Calu3 (cell line): ENCODE results near the gene EFCAB6. TPM values are rescaled to one million over a fixed set of nuclear protein-coding genes. Genes with fewer than 3 reads are reported as not detected.

Source experiments
- BruUV-seq: library from RNA; stranded (reverse); fragments of 400-500 nt; replicated peaks from 2 replicates; lab custom pipeline; 2021; lab: Mats Ljungman, UMichigan
- CTCF ChIA-PET: fragments of 300-600 bp; sonication (Branson Sonifier 250); formaldehyde crosslinking; loops from one replicate; lab custom pipeline; 2022; ENCODE audit warnings: antibody characterized with exemption; lab: Charles Lee
- DNase-seq: peaks from one replicate; pipeline ENCODE4 v3.0.0; 2022
- H3K27ac Mint-ChIP-seq: one replicate; pipeline ENCODE4 v1.8.0; 2022; ENCODE audit warnings: mixed read lengths; ENCODE audit not compliant: unreplicated experiment
- H3K27me3 Mint-ChIP-seq: one replicate; pipeline ENCODE4 v1.8.0; 2022; ENCODE audit warnings: mixed read lengths; ENCODE audit not compliant: unreplicated experiment
- H3K36me3 Mint-ChIP-seq: one replicate; pipeline ENCODE4 v1.8.0; 2022; ENCODE audit warnings: mild to moderate bottlenecking, moderate library complexity, mixed read lengths; ENCODE audit not compliant: insufficient read depth, unreplicated experiment
- H3K4me1 Mint-ChIP-seq: one replicate; pipeline ENCODE4 v1.8.0; 2022; ENCODE audit warnings: mild to moderate bottlenecking, low read depth, mixed read lengths; ENCODE audit not compliant: unreplicated experiment
- H3K4me3 Mint-ChIP-seq: one replicate; pipeline ENCODE4 v1.8.0; 2022; ENCODE audit warnings: mild to moderate bottlenecking, low read depth, moderate library complexity, mixed read lengths; ENCODE audit not compliant: unreplicated experiment
- H3K9me3 Mint-ChIP-seq: one replicate; pipeline ENCODE4 v1.8.0; 2022; ENCODE audit warnings: low read depth, mixed read lengths; ENCODE audit not compliant: unreplicated experiment
- CTCF ChIP-seq: fragments of 200-600 bp; IDR thresholded peaks from one replicate; pipeline ENCODE4 v1.8.0; 2022; ENCODE audit warnings: antibody characterized with exemption; ENCODE audit not compliant: unreplicated experiment
- intact Hi-C: fragments of 100-400 bp; cut with micrococcal nuclease; formaldehyde crosslinking; loops from one replicate; pipeline ENCODE4 v1.10.0; 2022; ENCODE audit not compliant: unreplicated experiment
- total RNA-seq: library from RNA; stranded (reverse); gene quantifications from 2 replicates; pipeline ENCODE4 v1.2.3, GENCODE V29; 2022

EFCAB6 gene
- total RNA-seq, 1 experiment from 2014 or later: 2.2 TPM

GRCh38 chr22:43698403-43698802 is 113.7 kb downstream of the EFCAB6 start:
- Mint-ChIP-seq H3K4me1 (no peaks in the 10 kb centered on the region), H3K27me3 (peaks cover 16% of the 10 kb centered on the region), H3K9me3 (no peaks in the 10 kb centered on the region), H3K36me3 (no peaks in the 10 kb centered on the region), H3K4me3 (no peak overlapping the region), H3K27ac (no peak overlapping the region)
- CTCF ChIA-PET: no interaction called here
- intact Hi-C loops: no loop called here
- DNase-seq: no peak
- BruUV-seq: no TSS peak
- no peak for TF ChIP-seq CTCF

DNA sequence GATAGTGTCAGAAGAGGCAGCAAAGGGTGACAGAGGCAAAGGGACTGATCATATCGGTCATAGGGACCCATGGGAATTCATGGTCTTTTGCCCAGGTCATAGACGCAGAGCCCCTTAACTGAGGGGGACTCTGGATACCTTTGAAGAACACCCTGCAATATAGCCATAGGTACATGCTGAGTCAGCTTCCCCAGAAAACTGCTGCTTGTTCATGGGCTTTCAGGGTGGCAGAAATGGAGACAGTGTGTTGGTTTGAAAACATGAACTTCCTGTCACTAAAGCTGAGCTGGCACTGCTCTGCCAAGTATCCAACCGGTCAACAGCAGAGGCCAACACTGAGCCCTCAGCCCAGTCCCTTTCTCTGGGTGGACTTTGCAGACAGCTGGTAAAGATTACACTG is 114.2 kb downstream of the EFCAB6 start:
- CTCF ChIA-PET: no interaction called here
- Mint-ChIP-seq H3K27ac (no peak overlapping the region), H3K9me3 (no peaks in the 10 kb centered on the region), H3K4me3 (no peak overlapping the region), H3K4me1 (no peaks in the 10 kb centered on the region), H3K27me3 (peaks cover 16% of the 10 kb centered on the region), H3K36me3 (no peaks in the 10 kb centered on the region)
- intact Hi-C loops: no loop called here
- DNase-seq: no peak
- no peak for TF ChIP-seq CTCF
- BruUV-seq: no TSS peak

DNA sequence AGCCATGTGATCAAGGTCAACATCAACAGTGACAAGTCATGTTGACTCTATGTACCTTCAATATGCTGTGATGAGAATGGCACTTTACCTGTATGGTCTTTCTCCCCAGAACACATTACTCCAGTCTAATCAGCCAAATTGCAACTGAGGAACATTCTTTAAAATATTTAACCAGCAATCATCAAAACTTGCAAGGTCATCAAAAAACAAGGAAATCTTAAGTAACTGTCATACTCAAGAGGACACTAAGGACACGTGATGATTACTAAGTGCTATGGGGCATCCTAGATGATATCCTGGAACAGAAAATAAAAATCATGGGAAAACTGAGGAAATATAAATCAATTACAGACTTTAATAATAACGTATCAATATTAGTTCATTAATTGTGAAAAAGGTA is 118.9 kb downstream of the EFCAB6 start:
- Mint-ChIP-seq H3K27ac (no peak overlapping the region), H3K36me3 (no peaks in the 10 kb centered on the region), H3K9me3 (no peaks in the 10 kb centered on the region), H3K27me3 (no peaks in the 10 kb centered on the region), H3K4me3 (no peak overlapping the region), H3K4me1 (no peaks in the 10 kb centered on the region)
- intact Hi-C loops: no loop called here
- CTCF ChIA-PET: no interaction called here
- TF ChIP-seq CTCF: no peak
- BruUV-seq: no TSS peak
- no peak for DNase-seq

DNA sequence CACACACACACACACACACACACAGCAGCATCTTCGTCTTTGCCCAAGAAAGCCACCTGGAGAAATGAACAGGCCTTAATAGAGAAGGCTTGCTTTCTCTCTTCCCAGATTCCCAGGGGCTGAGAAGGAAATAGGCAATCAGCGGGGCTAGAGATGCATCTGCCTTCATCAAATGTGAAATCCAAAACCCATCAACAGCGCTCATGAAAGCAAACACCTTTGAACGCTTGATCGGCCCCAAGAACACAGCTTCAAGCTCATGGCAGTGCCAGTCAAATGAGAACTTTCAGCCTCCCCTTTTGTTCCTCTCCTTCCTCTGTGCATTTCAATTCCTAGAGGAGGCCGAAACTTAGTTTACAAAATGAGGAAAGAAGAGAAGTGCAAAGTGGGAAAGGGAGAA is 122.7 kb downstream of the EFCAB6 start:
- intact Hi-C loops: no loop called here
- Mint-ChIP-seq H3K27me3 (peaks cover 8% of the 10 kb centered on the region), H3K4me1 (no peaks in the 10 kb centered on the region), H3K36me3 (no peaks in the 10 kb centered on the region), H3K9me3 (no peaks in the 10 kb centered on the region), H3K27ac (no peak overlapping the region), H3K4me3 (no peak overlapping the region)
- TF ChIP-seq CTCF: no peak
- CTCF ChIA-PET: no interaction called here
- BruUV-seq: no TSS peak
- no peak for DNase-seq
